HG03460 (cell line): Measurements from ENCODE around the gene COL5A2.

ENCODE experiments used
- ATAC-seq: cut with Tn5 transposase; IDR thresholded peaks from one replicate; pipeline ENCODE4 v1.9.1; 2021; ENCODE audit not compliant: unreplicated experiment

The COL5A2 gene

DNA sequence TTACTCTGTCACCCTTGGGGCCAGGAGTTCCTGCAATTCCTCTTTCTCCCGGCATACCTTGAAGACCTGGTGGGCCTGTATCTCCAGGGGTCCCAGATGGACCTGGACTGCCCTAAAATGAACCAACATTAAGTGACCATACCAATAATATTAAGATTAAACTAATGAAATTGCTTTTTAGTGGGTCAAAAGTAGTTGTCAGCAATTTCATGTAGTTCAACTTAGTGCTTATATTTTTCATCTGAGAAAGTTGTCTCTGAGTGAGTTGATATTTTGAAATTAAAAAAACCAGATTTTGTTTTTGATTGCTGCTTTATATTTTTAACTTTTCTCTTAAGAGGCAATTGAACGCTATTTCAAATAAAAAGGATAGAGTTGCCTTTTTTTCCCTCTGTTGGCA, 122.2 kb downstream of the COL5A2 start:
- ATAC-seq = no peak

DNA sequence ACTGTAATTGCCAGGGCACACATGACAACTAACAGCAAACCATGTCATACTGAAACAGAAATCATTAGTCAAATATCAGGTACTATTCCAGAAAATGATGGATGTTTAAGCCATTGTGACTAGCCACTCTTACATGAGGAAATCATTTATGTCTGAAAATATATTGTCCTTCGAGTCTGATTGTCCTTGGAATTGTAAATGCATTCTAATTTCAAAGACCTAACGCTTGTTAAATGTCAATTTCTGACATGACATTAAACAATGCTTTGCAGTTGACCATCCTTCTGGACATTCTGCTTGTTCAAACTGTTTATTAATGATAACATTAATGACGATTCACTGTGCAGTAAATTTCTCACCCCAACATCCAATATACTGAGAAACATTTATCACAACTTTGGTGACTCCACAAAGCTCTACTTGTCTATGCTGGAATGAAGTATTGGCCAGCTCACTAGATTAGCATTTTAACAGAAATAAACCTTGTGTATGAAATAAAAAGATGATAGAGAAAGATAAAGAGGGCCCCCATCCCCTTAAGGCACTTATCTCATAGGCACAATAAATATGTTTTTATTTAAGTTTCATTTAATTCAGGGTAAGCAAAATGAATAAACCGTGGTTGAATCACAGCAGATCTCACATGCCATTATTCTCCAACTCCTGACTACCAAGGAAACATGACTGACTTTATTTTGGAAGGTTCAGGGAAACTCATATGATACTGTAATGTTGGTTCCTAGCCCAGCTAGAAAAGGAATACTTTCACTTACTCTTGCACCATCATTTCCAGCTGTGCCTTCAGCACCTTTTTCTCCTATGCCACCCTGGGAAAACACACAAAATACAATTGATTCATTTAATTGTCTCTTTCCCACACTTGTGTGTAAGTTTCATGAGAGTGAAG, 123.1 kb downstream of the COL5A2 start:
- no peak for ATAC-seq

DNA sequence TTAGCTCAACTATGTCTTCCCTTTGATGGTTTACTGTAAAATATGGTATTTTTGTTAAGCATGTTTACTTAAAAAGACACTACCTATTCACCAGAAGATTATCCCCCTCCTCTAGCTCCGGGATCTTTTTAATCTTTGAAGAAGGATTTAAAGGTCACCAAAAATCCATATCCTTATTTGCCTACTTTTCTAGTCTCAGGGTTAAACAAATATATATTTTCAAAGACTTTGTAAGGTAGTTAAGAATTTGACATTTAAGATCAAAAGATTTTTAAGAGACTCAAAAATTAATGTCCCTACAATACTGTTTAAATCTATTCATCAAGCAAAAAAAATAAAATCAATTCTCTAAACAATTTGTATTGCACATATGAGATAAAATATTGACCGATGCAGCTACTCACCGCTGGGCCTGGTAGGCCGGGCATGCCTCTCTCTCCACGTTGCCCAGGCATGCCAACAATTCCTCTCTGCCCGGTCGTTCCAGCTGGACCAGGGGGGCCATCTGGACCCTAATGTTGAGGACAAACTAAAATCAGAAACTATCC, 129.3 kb downstream of the COL5A2 start:
- ATAC-seq = no peak

DNA sequence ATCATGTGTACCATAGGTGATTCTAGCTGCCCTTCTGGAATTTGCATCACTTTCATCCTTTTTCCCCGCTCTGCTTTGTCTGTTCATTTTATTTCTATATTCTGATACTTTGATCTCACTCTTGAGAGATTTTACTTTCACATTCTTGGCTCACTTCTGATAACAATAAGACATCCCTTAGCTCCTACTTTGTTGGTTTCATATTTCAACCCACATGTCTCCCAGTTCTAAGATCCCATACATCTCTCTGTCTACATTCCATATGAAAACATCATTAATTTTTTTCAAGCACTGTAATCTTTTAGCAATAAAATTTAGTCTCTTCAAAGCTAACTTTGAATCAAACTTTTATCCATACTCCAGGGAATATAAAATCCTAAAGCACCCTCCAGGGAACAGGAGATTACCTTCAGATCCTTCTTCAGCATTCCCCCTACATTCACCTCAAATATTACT, 129.8 kb downstream of the COL5A2 start:
- no peak for ATAC-seq

DNA sequence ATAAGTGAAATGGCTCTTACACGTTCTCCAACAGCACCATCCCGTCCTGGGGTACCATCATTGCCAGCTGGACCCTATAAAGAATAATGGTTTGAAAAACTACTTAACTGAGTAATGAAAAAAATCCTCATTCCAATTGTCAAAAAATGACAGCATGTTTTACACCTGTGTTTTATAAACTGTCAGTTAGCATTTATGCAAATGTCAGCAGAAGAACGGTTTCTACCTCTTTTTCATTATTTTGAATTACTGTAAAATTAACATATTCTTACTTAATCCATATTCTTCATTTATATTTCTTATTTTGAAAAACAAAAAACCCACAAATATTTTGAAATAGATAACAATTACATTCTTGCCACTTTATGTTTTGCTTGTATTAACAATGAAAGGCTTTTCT, 131.4 kb downstream of the COL5A2 start:
- no peak for ATAC-seq

DNA sequence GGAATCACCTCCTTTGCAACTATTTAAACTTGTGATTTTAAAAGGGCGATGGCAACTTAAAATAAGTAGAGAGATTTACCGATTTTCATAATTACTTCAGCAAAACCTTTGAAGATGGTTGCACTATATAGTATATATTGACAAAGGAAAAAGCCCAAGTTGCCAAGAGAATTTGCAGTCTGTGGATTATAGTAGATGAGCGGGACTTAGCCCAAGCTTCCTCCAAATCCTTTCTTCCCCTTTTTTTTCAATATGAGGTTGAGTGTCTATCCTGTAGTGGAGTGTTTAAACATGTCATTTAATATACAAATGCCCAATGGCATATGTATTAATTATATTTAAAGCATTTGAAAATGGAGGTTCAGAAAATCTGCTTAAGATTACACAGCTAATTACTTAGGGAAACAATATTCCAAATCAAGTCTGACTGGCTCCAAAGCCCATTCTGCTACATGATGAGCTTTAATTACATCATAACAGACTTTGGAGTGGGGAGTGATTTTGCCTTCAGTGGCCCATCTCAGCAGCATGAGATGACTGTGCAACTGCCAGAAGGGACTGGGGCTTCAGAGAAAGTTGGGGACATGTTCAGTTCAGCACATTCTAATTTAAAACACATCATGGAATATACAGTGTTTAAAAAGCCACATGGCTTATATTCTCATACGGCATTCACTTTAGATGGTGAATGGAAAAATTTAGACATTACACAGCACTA, 132.2 kb downstream of the COL5A2 start:
- ATAC-seq = no peak

DNA sequence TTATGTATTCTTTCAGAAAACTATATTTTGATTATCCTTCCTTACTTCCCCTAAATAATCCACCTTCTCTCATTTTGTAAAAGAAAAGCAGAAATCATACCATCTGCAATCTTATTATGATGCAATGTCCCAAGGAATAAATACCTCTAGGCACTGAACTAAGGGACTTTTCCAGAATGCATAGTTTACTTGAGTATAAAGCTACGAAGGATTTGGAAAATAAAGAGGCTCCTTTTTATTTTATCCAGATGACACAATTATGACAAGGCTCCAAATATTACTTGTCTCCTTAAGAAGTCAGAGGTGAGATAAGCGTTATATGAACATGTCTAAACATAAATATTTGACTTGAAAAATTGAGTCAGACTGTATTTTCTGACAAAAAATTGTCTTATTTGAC, 133.2 kb downstream of the COL5A2 start:
- no peak for ATAC-seq

DNA sequence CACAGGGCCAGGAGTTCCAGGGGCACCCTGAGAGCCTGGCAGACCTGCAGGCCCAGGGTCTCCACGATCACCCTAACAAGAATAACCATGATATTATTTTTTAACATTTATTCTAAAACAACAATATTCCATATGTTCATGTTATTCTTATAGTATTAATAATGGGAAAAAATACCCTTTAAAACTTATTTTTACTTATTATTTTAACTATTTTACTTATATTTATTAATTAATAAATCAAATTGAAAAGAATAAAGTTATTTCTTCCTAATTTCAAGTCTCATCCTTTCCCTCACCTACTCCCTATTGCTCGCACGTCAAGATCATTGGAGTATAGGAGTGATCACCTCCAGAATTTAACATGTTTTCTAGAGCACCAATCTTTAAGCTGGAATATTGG, 133.7 kb downstream of the COL5A2 start:
- no peak for ATAC-seq

DNA sequence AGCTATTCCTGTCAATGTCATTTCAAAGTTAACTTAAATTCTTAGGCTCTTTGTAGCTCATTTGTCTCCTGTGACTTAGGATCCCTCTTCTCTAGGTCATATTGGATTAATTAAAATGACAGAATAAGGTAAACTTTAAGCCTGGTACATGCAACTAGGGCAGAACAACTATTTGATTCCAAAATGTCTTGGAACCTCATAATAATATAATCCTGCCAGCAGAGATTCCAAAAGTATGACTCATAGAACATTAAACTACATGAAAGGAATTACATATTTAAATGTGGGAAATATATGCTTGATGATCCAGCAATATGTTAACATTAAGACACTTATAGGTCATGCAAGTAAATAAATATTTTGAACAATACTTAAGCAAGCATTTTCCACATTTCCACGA, 142.0 kb downstream of the COL5A2 start:
- no peak for ATAC-seq

DNA sequence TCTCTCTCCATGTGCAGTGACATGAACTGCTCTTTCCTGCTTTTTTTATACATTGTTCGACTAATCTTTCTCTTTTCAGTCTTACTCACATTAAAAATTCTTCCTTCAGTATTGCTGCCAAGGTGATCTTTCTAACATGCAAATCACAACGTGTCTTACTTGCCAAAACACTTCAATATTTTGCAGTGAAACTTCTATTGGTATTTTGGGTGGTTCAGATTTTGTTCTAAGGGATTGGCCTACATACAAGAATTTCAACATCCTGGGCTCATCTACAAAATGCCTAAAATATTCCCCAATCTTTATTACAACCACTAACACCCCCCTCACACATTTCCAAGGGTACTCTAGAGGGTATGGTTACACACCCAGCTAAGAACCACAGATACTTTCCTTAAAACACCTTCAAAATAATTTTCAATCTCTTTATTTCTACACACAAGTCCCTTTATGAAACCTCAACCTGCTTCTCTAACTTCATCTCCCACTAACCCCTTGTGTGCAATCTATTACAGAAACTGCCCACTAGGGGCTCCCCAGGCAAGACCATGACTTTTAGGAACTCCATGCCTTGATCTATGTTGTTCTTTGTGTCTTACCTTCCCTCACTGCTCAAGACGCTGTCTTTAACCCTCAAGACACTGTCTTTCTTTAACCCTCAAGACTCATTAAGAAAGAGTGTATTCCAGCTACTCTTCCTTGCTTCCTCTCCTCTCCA, 154.5 kb downstream of the COL5A2 start:
- ATAC-seq = no peak

DNA sequence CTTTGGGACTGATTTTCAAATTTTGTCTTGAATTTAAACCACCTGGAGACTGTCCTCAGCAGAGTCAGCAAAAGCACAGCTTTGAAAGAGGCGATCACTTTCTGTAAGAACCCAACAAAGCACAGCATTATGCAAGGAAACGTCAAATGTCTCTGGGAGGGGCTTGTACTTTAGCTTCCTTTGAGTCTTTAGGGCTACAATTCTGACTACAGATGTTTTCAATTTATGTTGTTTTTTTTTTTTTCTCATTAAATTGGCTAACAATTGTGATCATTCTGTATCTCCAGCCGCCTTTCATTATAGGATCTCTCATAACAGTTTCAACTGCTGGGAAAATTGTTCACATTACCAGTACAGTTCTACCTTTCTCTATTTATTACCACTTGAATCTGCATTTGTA, 157.1 kb downstream of the COL5A2 start:
- no peak for ATAC-seq

DNA sequence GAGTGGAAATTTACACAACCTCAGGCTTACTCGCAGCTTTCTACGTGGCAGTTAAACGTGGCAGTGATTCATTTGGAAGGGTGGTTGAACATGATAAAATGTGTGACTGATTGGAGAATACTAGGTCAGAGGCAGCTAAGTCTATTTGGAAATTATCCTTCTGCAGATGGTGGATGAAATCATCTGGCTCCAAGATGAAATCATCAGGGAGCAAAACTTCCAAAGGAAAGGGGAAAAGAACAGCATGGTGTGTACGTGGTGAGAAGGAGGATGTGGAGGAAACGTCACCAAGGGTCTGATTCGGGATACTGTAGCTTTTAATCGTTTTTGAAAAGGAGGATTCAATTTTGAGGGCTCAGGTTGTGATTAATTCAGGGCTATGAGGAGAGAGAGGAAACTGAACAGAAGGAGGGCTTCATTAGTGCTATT, 157.5 kb downstream of the COL5A2 start:
- ATAC-seq = no peak

DNA sequence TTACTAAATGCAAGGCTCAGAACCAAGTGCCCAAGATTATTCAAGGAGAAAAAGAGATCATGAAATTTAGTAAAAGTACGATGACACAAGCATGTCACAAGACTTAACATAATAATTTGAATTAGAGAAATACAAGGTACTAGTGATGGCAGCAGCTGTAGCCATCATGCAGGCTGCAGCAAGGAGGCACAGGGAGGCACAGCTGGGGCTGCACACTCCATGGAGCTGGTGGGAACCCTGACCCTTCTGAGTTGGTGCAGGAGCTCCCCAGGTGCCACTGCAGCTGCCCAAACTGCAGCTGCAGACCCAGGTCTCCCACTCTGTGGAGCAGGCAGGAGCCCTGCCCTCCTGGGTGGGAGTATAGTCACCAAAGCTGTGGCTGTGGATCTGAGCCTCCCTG, 159.4 kb downstream of the COL5A2 start:
- no peak for ATAC-seq

DNA sequence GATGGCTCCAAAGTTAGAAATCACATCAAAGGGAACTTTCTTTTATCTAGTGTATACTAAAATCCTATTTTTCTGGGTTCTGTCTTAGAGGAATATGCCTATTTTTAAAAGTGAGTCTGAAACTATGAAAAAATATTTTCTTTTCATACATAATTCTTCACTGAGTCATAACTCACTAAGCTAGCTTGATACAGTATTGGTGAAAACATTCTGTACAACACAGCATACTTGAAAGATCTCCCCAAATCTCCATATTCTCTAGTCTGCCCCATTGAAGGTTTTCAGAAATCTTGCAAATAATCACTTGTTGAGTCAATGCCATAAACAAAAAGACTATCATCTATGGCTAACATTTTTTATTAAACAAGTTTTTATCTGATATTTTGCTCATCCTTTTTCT, 160.9 kb downstream of the COL5A2 start:
- no peak for ATAC-seq

DNA sequence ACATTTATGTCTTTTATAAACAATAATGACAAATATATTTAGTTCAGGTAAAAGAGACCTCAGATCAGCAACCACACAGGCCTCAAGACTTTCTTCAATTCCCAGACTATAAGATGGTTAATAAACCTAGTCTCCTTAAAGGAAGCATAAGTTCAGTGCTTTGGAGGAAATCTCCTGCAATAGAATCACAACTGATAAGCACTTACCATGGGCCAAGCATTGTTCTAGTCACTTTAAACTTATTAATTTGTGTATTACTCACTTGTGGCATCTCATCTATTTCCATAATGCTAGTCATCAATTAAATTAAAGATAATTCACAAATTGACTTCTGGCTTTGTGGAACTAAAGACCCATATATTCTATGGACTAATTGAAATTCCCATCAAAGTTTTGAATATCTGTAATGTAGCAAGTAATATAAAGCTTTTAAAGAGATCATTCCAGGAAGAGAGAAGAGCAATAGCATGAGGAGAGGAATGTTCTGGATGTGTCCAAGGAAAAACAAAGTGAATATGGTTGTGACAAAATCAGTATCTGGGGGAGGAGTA, 163.2 kb downstream of the COL5A2 start:
- no peak for ATAC-seq

DNA sequence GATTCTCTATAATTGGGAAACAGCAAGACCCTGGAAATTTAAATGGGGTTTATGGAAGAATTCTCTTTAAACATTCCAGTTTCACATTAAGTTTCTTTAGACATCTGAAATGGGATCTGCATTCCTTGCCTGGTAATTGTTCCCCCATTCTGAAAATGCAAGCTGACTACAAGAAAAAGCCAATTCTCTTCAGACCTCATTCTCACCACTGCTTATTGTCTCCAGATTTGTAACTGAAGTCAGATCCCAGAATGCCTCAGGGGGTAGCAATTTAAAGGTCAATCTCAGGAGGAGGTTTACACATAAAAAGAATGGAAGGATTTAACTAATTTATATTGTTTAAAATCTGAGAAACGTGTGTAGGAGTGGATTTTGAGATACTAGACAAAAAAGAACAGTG, 164.2 kb downstream of the COL5A2 start:
- no peak for ATAC-seq

DNA sequence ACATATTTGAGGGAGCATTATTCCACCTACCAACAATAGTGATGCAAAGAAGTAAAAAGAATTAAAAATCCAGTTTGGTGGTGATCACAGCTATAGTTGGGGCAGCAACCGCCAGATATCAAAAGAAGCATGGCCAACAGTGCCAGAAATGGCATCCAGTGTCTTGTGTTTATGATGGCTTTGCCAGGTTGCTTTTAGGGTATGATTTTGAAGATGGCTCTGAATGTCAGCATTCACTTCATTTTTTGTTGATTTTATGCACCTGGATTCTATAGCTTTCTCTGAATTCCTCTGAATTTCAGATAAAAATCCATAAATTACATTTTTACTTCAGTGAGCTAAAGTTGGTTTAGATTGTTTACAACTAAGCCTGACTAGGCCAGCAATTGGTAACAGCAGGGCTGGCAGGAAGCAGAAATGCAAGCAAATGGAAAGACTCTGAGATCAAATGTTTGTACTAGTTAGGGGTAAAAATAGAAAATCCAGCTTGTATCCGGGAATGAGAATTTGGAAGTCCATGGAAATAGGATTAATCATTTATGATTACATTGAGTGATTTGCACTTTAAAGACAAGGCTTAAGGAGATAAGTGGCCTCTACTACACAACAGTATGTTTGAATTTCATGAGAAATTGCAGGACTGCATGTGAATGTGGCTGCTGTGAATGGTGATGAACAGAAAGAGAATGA, 165.0 kb downstream of the COL5A2 start:
- no peak for ATAC-seq

DNA sequence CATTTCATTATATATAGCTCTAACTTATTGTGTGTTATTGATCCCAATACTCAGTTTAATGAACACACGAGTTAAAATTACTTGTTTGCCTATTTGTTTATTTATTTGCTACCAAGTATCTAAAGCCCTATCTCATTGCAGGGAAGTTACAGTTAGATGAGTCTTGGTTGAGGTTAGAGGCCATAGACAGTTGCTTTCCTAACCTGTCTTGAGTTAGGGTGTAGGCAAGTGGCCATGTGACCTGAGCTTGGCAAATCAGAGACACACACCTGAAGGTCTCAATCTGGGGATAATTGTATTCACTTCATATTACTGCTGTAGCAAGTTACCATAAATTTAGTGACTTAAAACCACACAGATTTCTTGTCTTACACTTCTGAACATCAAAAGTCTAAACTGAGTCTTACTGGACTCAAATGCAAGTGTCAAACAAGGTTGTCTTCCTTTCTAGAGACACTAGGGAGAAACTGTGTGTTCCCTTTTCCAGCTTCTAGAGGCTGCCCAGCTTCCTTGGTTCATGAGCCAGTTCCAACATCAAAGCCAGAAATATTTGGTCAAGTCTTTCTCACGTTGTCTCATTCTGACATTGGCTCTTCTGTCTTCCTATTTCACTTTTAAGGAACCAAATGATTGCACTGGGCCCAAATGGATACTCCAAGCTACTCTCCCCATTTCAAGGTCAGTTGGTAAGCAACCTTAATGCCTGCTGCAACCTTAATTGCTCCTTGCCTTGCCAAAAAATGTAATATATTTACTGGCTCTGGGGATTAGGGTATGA, 165.7 kb downstream of the COL5A2 start:
- ATAC-seq = no peak

DNA sequence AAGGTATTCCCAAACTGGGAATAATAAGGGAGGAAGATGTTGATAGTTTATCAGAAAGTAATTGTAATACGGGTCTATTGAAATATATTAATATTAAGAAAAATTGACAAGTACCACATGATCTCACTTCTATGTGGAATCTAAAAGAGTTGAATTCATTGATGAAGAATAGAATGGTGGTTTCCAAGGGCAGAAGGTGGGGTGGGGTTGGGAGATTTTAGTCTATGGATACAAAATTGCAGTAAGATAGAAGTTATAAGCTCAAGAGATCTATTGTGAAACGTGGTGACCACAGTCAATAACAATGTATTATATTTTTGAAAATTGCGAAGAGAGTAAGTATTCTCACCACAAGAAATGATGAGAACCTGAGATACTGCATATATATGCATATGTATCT, 166.5 kb downstream of the COL5A2 start:
- ATAC-seq = no peak

DNA sequence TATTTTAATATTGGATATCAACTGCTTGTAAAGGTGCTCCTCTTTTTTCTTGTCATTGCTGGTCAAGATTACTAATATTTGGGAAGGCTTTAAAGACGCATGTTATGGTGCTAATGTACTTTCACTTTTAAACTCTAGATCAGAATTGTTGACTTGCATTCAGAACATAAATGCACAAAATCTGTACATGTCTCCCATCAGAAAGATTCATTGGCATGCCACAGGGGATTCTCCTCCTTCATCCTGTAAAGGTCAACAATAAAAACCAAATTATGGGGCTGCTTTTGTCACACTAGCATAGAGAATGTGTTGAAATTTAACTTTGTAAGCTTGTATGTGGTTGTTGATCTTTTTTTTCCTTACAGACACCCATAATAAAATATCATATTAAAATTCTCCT, 167.2 kb downstream of the COL5A2 start:
- ATAC-seq = no peak
